ENCODE data around the gene ANKRD13B.

DNA sequence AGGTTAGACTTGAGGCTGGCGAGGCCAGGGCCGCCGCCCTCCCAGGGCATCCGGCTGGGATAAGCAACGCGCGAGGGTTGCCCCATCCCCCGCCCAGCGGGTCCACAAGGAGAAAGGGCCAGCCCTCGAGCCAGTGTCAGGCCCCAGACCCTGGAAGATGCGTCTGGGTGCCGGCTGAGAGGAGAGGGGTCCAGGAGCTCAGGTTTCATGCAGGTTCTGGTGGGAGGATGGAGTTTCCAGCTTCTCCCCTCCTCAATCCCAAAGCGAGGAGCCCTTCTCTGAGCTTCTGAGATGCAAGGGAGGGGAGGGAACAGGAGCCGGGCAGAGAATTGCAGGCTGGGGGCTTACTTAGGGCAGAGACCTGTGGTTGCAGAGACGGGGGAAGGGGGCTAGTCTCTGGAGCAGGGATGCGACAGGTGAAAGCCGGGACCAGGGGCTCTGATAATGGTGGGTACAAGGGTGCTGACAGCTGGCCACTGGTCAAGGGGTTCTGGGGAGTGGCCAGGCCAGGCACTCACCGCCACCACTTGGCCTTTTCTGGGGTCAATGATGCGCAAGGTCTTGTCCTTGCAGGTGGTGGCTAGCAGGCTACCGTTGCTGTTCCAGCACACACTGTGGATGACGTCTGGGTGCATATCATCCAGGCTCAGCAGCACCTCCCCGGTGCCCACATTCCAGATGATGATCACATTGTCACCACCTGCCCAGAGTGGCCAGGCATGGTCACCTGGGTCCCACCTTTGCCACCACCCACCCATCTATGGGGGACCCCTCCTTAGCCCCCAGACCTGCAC, 25.5 kb downstream of the ANKRD13B start:
- no peak for TF ChIP-seq POLR2A (IDR thresholded peaks at IDR 0.05)
- TF ChIP-seq, protein P1, sequence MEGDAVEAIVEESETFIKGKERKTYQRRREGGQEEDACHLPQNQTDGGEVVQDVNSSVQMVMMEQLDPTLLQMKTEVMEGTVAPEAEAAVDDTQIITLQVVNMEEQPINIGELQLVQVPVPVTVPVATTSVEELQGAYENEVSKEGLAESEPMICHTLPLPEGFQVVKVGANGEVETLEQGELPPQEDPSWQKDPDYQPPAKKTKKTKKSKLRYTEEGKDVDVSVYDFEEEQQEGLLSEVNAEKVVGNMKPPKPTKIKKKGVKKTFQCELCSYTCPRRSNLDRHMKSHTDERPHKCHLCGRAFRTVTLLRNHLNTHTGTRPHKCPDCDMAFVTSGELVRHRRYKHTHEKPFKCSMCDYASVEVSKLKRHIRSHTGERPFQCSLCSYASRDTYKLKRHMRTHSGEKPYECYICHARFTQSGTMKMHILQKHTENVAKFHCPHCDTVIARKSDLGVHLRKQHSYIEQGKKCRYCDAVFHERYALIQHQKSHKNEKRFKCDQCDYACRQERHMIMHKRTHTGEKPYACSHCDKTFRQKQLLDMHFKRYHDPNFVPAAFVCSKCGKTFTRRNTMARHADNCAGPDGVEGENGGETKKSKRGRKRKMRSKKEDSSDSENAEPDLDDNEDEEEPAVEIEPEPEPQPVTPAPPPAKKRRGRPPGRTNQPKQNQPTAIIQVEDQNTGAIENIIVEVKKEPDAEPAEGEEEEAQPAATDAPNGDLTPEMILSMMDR (IDR thresholded peaks at IDR 0.05), result peak in 2 of 5 experiments; percentile 1 to 4

Measured in tibial nerve (tissue), 3 donors.